Neural cell (in vitro differentiated cells): ENCODE results near the gene ITGA3.

Experiments used
- CTCF ChIP-seq: fragments of 450-650 bp; IDR thresholded peaks from 2 replicates; pipeline ENCODE4 v1.5.1; 2014; ENCODE audit warnings: antibody characterized with exemption, mild to moderate bottlenecking, moderate library complexity; ENCODE audit not compliant: poor library complexity, severe bottlenecking
- EP300 ChIP-seq: fragments of 450-650 bp; conservative IDR thresholded peaks from 2 replicates; pipeline ENCODE4 v1.6.1; 2014; ENCODE audit warnings: antibody characterized with exemption, mild to moderate bottlenecking, moderate library complexity; ENCODE audit not compliant: poor library complexity, severe bottlenecking
- MXI1 ChIP-seq: fragments of 450-650 bp; conservative IDR thresholded peaks from 2 replicates; pipeline ENCODE4 v1.6.1; 2014; ENCODE audit warnings: antibody characterized with exemption, mild to moderate bottlenecking; ENCODE audit not compliant: poor library complexity, severe bottlenecking
- POLR2AphosphoS5 ChIP-seq: IDR thresholded peaks from 2 replicates; pipeline ENCODE4 v1.6.1; 2012
- RAD21 ChIP-seq: fragments of 450-650 bp; conservative IDR thresholded peaks from 2 replicates; pipeline ENCODE4 v1.6.1; 2014; ENCODE audit warnings: antibody characterized with exemption, mild to moderate bottlenecking, moderate library complexity
- TAF1 ChIP-seq: IDR thresholded peaks from 2 replicates; pipeline ENCODE4 v1.6.1; 2012; ENCODE audit warnings: low read depth

GRCh38 chr17:50120475-50121253 lies 64.8 kb downstream of the ITGA3 start:
- no peak for TF ChIP-seq TAF1
- TF ChIP-seq CTCF = no peak
- TF ChIP-seq EP300 = no peak
- TF ChIP-seq MXI1 = no peak
- no peak for TF ChIP-seq POLR2AphosphoS5
- TF ChIP-seq RAD21 = no peak
